Fibroblast of lung (primary cell): Measurements from ENCODE around the gene PPM1H.

Source experiments
- CTCF ChIP-seq, 2 donors: IDR thresholded peaks in 1 of 2; conservative IDR thresholded peaks in 1 of 2; 1 replicate in 1 of 2; 2 replicates in 1 of 2; pipeline ENCODE4 v1.5.1; 2011 to 2012; ENCODE audit warnings: low read length in 2 of 2, control low read depth in 1 of 2, inconsistent platforms in 1 of 2, low read depth in 1 of 2, mild to moderate bottlenecking in 1 of 2
- EZH2 ChIP-seq: IDR thresholded peaks from 2 replicates; pipeline ENCODE4 v1.5.1; 2012; ENCODE audit warnings: low read length, control low read depth, mild to moderate bottlenecking; ENCODE audit errors: missing control alignments

DNA sequence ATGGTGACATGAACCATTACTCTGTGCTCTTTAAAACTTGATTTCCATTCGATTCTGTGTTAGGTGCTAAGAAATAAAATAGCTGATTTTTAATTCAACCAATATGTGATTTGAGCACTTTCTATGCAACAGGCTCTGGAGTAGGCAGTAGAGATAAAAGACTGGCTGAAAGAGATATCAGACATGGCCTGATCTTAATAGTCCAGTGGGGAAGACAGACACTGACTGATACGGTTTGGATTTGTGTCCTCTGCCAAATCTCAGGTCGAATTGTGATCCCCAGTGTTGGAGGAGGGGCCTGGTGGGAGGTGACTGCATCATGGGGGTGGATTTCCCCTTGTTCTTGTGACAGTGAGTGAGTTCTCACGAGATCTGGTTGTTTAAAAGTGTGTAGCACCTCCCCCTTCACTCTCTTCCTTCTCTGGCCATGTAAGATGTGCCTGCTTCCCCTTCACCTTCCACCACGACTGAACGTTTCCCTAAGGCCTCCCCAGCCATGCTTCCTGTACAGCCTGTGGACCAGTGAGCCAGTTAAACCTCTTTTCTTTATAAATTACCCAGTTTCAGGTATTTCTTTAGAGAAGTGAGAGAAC is 128.6 kb downstream of the PPM1H start:
- TF ChIP-seq CTCF (conservative IDR thresholded peaks at IDR 0.05 in 1 of 2, IDR thresholded peaks at IDR 0.05 in 1 of 2; ENCODE audit: low read depth in 1 of 2, low read length in 2 of 2) = no peak
- no peak for TF ChIP-seq EZH2
